Adrenal gland (tissue), 12 donors: ENCODE measurements around the gene MUC6. TPM values are rescaled to one million over a fixed set of nuclear protein-coding genes. Genes with fewer than 3 reads are reported as not detected.
"Not testable (repeated sequence)": the region's sequence is repeated elsewhere in the genome, so short reads cannot be mapped to it uniquely, and the experiment has no call there.

Source experiments
- DNase-seq, 7 donors: peaks; one replicate each; pipeline ENCODE4 v3.0.0-alpha.2; 2019 to 2020
- H3K27ac ChIP-seq, 5 donors: fragments of 200-600 bp; sonication (generic) in 4 of 5; 1 replicate in 3 of 5; 2 replicates in 2 of 5; pipeline versions ENCODE4 v1.5.1 to v1.8.0; 2016 to 2020; ENCODE audit warnings: mild to moderate bottlenecking in 1 of 5
- H3K27me3 ChIP-seq: fragments of 200-600 bp; 2 replicates; pipeline ENCODE4 v1.8.0; 2021
- H3K36me3 ChIP-seq, 2 donors: fragments of 200-600 bp; replicated peaks in 1 of 2; 1 replicate in 1 of 2; 2 replicates in 1 of 2; pipeline versions ENCODE4 v1.5.1 to v1.8.0; 2018 to 2022
- H3K4me1 ChIP-seq, 2 donors: fragments of 200-600 bp; replicated peaks in 1 of 2; 1 replicate in 1 of 2; 2 replicates in 1 of 2; pipeline versions ENCODE4 v1.5.1 to v1.8.0; 2018 to 2021
- H3K4me3 ChIP-seq, 4 donors: fragments of 200-600 bp; sonication (generic) in 3 of 4; one replicate each; pipeline ENCODE4 v1.5.1; 2016 to 2018
- H3K9me3 ChIP-seq, 3 donors: fragments of 200-600 bp; sonication (generic) in 1 of 3; replicated peaks in 1 of 3; 1 replicate in 2 of 3; 2 replicates in 1 of 3; pipeline versions ENCODE4 v1.5.1 to v1.8.0; 2016 to 2021
- CTCF ChIP-seq, 6 experiments: fragments of 450-650 bp in 4 of 6; fragments of 200-600 bp in 2 of 6; sonication (generic) in 1 of 6; IDR thresholded peaks; 1 replicate in 5 of 6; 2 replicates in 1 of 6; pipeline versions ENCODE4 v1.5.1 to v1.8.0; 2016 to 2021; ENCODE audit warnings: antibody characterized with exemption in 6 of 6, mild to moderate bottlenecking in 2 of 6, moderate library complexity in 1 of 6
- POLR2A ChIP-seq, 2 donors: fragments of 450-650 bp; IDR thresholded peaks; one replicate each; pipeline ENCODE4 v1.6.1; 2017; ENCODE audit warnings: antibody characterized with exemption in 2 of 2, mild to moderate bottlenecking in 2 of 2, moderate library complexity in 1 of 2
- WGBS, 4 donors: extraction: QIAGEN DNeasy Blood & Tissue Kit in 2 of 4; methylation state at CpG; one replicate each; pipeline versions ENCODE4 v1.1.5 to v1.1.7; 2013 to 2017; 5-methylcytosine and 5-hydroxymethylcytosine counted together
- intact Hi-C, 2 donors: fragments of 100-400 bp; cut with DNase I; formaldehyde crosslinking; loops; one replicate each; pipeline versions ENCODE4 v1.14.1 to v1.15.0; 2022 to 2023
- polyA plus RNA-seq, 3 donors: library from polyadenylated mRNA; stranded (reverse); fragments of 200-250 nt in 2 of 3; fragments of 350-450 nt in 1 of 3; fragmentation: Illumina TruSeq in 1 of 3; extraction: RNeasy Lipid Tissue Mini Kit (QIAGEN cat#74804) in 1 of 3; gene quantifications; one replicate each; pipeline ENCODE4 v1.2.3, GENCODE V29; 2013 to 2014
- total RNA-seq, 9 donors: library from RNA; depleted of rRNA in 4 of 9; stranded (reverse); fragments of >200 nt in 4 of 9; fragments of 120-200 nt in 1 of 9; fragmentation: NEBNext Ultra II Directional in 1 of 9; extraction: Animal tissue kit (Norgen Biotek cat#: 25700) in 1 of 9; gene quantifications; one replicate each; pipeline versions ENCODE4 v1.1.0 to v1.2.4, GENCODE V29; 2013 to 2023
- donor health status: healthy with polysubstance abuse.
- donor health status: Bipolar disorder and iron deficiency.
- donor health status: DM: yes; HTN: yes; CAD: no.
- donor health status: DM: no; HTN: no; CAD: no.
- donor health status: DM: no; HTN: no; CAD: no.
- donor health status: DM: yes; HTN: yes; CAD: no.

The MUC6 gene
- total and polyA plus RNA-seq, 12 donors: under 0.01 to 0.72 (median 0.04) TPM; not detected in 7

GRCh38 chr11:976431-977160 is 59.9 kb downstream of the MUC6 start:
- TF ChIP-seq POLR2A (IDR thresholded peaks at IDR 0.05) (no peak), CTCF (IDR thresholded peaks at IDR 0.05) (no peak)
- DNase-seq: no peak
- Histone ChIP-seq H3K27ac (no peak overlapping the region), H3K27me3 (no peaks in the 10 kb centered on the region), H3K4me3 (no peak overlapping the region), H3K9me3 (no peaks in the 10 kb centered on the region), H3K4me1 (peaks cover 0 to 3% of the 10 kb centered on the region in 2 donors), H3K36me3 (peaks cover 0 to 57% of the 10 kb centered on the region in 2 donors)
- intact Hi-C loops: no loop called here
- WGBS, 4 donors: 77 to 84% (median 80%) methylated on average over 14 to 26 of the region's 26 CpGs

- WGBS, 4 donors: 71 to 91% (median 80%) methylated on average over 7 to 15 of the region's 15 CpGs
- Histone ChIP-seq H3K27ac (no peak overlapping the region), H3K9me3 (no peaks in the 10 kb centered on the region), H3K4me1 (peaks cover 0 to 3% of the 10 kb centered on the region in 2 donors), H3K4me3 (no peak overlapping the region), H3K36me3 (peaks cover 0 to 54% of the 10 kb centered on the region in 2 donors), H3K27me3 (no peaks in the 10 kb centered on the region)
- no peak for DNase-seq
- intact Hi-C loops: no loop called here
- TF ChIP-seq POLR2A (IDR thresholded peaks at IDR 0.05) (no peak), CTCF (IDR thresholded peaks at IDR 0.05) (no peak)
These were observed 60.7 kb downstream of the MUC6 start for GRCh38 chr11:975827-976226.

- H3K9me3 ChIP-seq, H3K4me1 ChIP-seq, DNase-seq, intact Hi-C loops, H3K27ac ChIP-seq, H3K27me3 ChIP-seq, H3K4me3 ChIP-seq: not testable (repeated sequence)
- 86 to 96% (median 91%) methylated on average over 41 of the region's 41 CpGs for WGBS, 4 donors
- H3K36me3 ChIP-seq: peaks cover 0 to 59% of the 10 kb centered on the region in 2 donors
These were observed 61.1 kb downstream of the MUC6 start for GRCh38 chr11:975376-975775.

GRCh38 chr11:973237-973636 is 63.3 kb downstream of the MUC6 start:
- no peaks in the 10 kb centered on the region for H3K9me3 ChIP-seq
- 88 to 95% (median 93%) methylated on average over 10 to 11 of the region's 11 CpGs for WGBS, 4 donors
- DNase-seq: no peak
- no peaks in the 10 kb centered on the region for H3K27me3 ChIP-seq
- H3K27ac ChIP-seq: no peak overlapping the region
- intact Hi-C loops: no loop called here
- peaks cover 0 to 63% of the 10 kb centered on the region in 2 donors for H3K36me3 ChIP-seq
- no peak overlapping the region for H3K4me3 ChIP-seq
- TF ChIP-seq POLR2A (IDR thresholded peaks at IDR 0.05) (no peak), CTCF (IDR thresholded peaks at IDR 0.05) (no peak)
- H3K4me1 ChIP-seq: peaks cover 0 to 3% of the 10 kb centered on the region in 2 donors
